Tibial artery (tissue), 4 donors: Measurements from ENCODE around the gene RAB4A.

ENCODE experiments used
- DNase-seq, 2 donors: peaks; one replicate each; pipeline ENCODE4 v3.0.0-alpha.2; 2019
- H3K27ac ChIP-seq, 2 donors: fragments of 200-600 bp; sonication (generic) in 1 of 2; 1 replicate in 1 of 2; 2 replicates in 1 of 2; pipeline ENCODE4 v1.5.1; 2018 to 2019; ENCODE audit warnings: mild to moderate bottlenecking in 1 of 2
- H3K27me3 ChIP-seq, 2 donors: fragments of 200-600 bp; sonication (generic) in 1 of 2; one replicate each; pipeline versions ENCODE4 v1.5.1 to v1.6.0; 2016 to 2019
- H3K36me3 ChIP-seq, 3 donors: fragments of 200-600 bp; sonication (generic) in 2 of 3; one replicate each; pipeline ENCODE4 v1.5.1; 2016 to 2019; ENCODE audit warnings: mild to moderate bottlenecking in 2 of 3
- H3K4me1 ChIP-seq, 4 donors: fragments of 200-600 bp; sonication (generic) in 2 of 4; 1 replicate in 3 of 4; 2 replicates in 1 of 4; pipeline ENCODE4 v1.5.1; 2016 to 2019
- H3K4me3 ChIP-seq, 2 donors: fragments of 200-600 bp; sonication (generic) in 1 of 2; 1 replicate in 1 of 2; 2 replicates in 1 of 2; pipeline ENCODE4 v1.5.1; 2018 to 2019; ENCODE audit warnings: mild to moderate bottlenecking in 2 of 2
- H3K9me3 ChIP-seq, 3 donors: fragments of 200-600 bp; sonication (generic) in 1 of 3; one replicate each; pipeline ENCODE4 v1.5.1; 2016 to 2019
- intact Hi-C: fragments of 100-400 bp; cut with DNase I; formaldehyde crosslinking; loops from one replicate; pipeline ENCODE4 v1.15.0; 2023; ENCODE audit warnings: low total_unique reads
- TF ChIP-seq, protein P1 (sequence below), 2 experiments: fragments of 200-600 bp in 1 of 2; fragments of 450-650 bp in 1 of 2; IDR thresholded peaks; one replicate each; pipeline ENCODE4 v1.5.1; 2017 to 2019; ENCODE audit warnings: antibody characterized with exemption in 2 of 2, mild to moderate bottlenecking in 1 of 2, moderate library complexity in 1 of 2

Gene RAB4A

DNA sequence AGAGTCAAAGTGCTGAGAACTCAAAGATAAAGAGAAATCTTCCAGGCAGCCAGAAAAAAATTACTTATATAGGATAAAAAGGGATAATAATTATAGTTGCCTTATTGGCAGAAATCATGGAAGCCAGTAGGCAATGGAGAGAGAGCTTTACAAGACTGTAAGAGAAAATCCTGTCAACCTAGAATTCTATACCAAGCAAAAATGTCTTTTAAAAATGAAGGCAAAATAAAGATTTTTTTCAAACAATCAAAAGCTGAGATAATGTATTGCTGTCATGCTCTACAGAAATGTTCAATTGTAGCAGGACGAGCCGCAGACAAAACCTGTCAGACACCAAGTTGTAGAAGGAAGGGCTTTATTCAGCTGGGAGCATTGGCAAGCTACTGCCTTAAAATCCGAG, 26.8 kb upstream of the RAB4A start:
- H3K4me1 ChIP-seq = no peaks in the 10 kb centered on the region
- H3K27me3 ChIP-seq = no peaks in the 10 kb centered on the region
- intact Hi-C loops = no loop called here
- H3K9me3 ChIP-seq = peaks cover 0 to 13% (median 3%) of the 10 kb centered on the region in 3 donors
- no peak for DNase-seq
- no peak overlapping the region for H3K4me3 ChIP-seq
- no peak overlapping the region for H3K27ac ChIP-seq
- H3K36me3 ChIP-seq = no peaks in the 10 kb centered on the region
- TF ChIP-seq, protein P1, sequence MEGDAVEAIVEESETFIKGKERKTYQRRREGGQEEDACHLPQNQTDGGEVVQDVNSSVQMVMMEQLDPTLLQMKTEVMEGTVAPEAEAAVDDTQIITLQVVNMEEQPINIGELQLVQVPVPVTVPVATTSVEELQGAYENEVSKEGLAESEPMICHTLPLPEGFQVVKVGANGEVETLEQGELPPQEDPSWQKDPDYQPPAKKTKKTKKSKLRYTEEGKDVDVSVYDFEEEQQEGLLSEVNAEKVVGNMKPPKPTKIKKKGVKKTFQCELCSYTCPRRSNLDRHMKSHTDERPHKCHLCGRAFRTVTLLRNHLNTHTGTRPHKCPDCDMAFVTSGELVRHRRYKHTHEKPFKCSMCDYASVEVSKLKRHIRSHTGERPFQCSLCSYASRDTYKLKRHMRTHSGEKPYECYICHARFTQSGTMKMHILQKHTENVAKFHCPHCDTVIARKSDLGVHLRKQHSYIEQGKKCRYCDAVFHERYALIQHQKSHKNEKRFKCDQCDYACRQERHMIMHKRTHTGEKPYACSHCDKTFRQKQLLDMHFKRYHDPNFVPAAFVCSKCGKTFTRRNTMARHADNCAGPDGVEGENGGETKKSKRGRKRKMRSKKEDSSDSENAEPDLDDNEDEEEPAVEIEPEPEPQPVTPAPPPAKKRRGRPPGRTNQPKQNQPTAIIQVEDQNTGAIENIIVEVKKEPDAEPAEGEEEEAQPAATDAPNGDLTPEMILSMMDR (IDR thresholded peaks at IDR 0.05) = no peak

DNA sequence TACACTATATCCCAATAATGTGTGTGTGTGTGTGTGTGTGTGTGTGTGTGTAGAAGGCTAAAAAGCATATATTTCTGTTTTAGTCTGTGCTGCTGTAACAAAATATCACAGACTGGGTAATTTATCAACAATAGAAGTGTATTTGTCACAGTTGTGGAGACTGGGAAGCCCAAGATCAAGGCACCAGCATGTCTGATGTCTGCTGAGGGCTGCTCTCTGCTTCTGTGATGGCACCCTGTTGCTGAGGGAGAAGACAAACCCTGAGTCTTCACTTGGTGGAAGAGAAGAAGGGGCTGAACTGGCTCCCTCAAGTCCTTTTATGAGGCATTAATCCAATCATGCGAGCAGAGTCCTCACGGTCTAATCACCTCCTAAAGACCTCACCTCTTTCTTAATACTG, 23.0 kb upstream of the RAB4A start:
- Histone ChIP-seq H3K4me1 (no peaks in the 10 kb centered on the region), H3K9me3 (peaks cover 0 to 13% (median 3%) of the 10 kb centered on the region in 3 donors)
- intact Hi-C loops = no loop called here

DNA sequence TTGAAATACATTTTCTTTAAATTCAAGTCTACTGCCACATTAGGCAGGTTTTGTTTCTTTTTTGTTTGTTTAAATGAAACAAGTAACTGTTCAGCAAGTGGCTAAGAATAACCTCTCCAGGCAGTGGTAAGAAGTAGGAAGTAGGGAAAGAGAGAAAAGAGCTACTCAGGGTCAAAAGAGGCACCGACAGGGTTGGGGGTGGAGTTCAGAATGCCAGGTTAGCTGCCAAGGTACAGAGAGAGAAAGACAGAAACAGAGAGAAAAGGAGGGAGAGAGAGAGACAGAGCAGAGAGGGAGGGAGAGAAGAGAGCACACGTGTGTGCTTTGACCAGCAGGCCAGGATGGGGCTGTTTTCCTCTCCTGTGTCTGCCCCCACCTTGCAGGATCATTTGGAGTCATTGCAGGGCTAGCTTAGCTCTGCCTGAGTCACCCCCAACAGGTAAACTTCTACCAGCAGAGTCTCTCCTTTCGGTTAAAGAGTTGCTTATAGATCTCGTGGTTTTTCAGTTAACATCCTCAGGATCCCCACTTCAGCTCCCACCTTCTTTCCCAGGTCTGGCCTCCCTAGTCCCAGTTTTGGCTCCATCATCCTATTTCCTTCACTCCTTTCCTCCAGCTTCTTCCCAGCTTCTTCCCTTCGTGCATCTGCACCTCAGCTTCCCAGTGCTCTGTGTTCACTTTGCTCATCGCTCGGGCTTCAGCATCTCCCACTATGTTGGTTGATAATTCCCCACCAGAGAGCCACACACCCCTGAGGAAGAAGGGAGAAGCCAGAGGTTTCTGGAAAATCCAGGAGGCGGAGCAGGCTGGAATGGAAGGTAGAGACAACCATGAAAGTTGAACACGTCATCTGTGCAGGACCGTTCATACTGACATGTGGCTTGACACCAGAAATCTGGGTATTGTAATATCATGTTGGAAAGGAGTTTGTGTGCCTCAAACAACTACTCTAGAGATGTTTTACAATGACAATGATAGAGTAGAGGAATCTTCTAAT, 21.8 kb upstream of the RAB4A start:
- peaks cover 0 to 4% (median 2%) of the 10 kb centered on the region in 3 donors for H3K9me3 ChIP-seq
- no peaks in the 10 kb centered on the region for H3K36me3 ChIP-seq
- TF ChIP-seq, protein P1 (IDR thresholded peaks at IDR 0.05) = no peak
- peaks cover 0 to 4% of the 10 kb centered on the region in 2 donors for H3K27me3 ChIP-seq
- H3K27ac ChIP-seq = no peak overlapping the region
- intact Hi-C loops = no loop called here
- no peak overlapping the region for H3K4me3 ChIP-seq
- DNase-seq = no peak
- no peaks in the 10 kb centered on the region for H3K4me1 ChIP-seq

More for the DNA sequence above, 23.0 kb upstream of the RAB4A start:
- TF ChIP-seq, protein P1 (IDR thresholded peaks at IDR 0.05) = no peak
- no peak for DNase-seq
- H3K4me3 ChIP-seq = no peak overlapping the region
- H3K27me3 ChIP-seq = peaks cover 0 to 4% of the 10 kb centered on the region in 2 donors
- H3K27ac ChIP-seq = no peak overlapping the region
- no peaks in the 10 kb centered on the region for H3K36me3 ChIP-seq

DNA sequence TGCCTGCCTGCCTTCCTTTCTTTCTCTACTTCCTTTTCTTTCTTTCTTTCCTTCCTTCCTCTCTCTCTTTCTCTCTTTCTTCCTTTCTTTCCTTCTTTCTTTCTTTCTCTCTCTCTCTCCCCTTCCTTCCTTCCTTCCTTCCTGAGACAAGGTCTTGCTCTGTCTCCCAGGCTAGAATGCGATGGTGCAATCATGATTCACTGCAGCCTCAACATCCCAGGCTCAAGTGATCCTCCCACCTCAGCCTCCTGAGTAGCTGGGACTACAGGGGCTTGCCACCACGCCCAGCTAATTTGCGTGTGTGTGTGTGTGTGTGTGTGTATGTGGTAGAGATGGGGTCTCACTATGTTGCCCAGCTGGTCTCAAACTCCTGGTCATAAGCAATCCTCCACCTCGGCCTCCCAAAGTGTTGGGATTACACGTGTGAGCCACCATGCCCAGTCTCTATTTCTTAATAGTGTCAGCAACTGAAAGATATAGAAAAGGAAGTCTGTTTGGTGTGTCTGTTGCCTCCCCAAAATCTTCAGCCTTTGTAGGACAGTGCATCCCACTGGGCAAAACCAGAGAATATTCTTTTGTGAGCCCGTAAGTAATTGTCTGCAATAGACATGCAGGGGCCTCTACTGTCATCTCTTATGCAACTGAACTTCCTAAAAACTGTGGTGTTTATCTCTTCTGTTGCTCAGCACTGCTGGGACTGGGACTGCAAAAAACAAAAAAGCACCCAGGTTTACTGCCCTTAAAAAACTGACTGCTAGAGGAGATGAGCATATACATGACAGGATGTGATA, 20.9 kb upstream of the RAB4A start:
- no peak overlapping the region for H3K27ac ChIP-seq
- TF ChIP-seq, protein P1 (IDR thresholded peaks at IDR 0.05) = no peak
- no peaks in the 10 kb centered on the region for H3K4me1 ChIP-seq
- H3K36me3 ChIP-seq = no peaks in the 10 kb centered on the region
- H3K9me3 ChIP-seq = no peaks in the 10 kb centered on the region
- peaks cover 0 to 4% of the 10 kb centered on the region in 2 donors for H3K27me3 ChIP-seq
- no peak for DNase-seq
- intact Hi-C loops = loop anchor here (10.0 kb wide), 1 partner anchor 585 kb away; no protein-coding TSS in a partner anchor
- H3K4me3 ChIP-seq = no peak overlapping the region

DNA sequence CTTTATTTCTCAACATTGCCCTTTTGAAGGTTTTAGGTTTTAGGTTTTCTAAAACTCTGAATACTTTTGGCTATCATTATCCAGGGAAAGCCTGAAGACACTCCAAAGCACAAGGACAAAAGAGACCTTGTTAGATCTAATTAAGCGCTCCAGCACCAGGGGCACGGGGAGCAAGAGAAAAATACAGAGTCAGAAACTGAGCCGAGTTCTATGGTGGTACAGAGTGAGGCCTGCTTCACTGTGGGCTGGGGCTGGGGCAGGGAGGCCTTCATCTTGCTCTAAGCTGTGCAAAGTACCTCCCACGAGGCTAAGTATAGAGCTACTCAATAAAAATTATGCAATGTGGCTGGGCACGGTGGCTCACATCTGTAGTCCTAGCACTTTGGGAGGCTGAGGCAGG, 19.7 kb upstream of the RAB4A start:
- TF ChIP-seq, protein P1 (IDR thresholded peaks at IDR 0.05) = no peak
- no peak for DNase-seq
- Histone ChIP-seq H3K9me3 (no peaks in the 10 kb centered on the region), H3K27me3 (peaks cover 0 to 4% of the 10 kb centered on the region in 2 donors), H3K27ac (no peak overlapping the region), H3K4me1 (no peaks in the 10 kb centered on the region), H3K4me3 (no peak overlapping the region), H3K36me3 (no peaks in the 10 kb centered on the region)
- intact Hi-C loops = loop anchor here (10.0 kb wide), 1 partner anchor 586 kb away; no protein-coding TSS in a partner anchor
